Measurements from ENCODE around the gene SORL1-AS1.
"Not testable (repeated sequence)": the region's sequence is repeated elsewhere in the genome, so short reads cannot be mapped to it uniquely, and the experiment has no call there.

The SORL1-AS1 gene

DNA sequence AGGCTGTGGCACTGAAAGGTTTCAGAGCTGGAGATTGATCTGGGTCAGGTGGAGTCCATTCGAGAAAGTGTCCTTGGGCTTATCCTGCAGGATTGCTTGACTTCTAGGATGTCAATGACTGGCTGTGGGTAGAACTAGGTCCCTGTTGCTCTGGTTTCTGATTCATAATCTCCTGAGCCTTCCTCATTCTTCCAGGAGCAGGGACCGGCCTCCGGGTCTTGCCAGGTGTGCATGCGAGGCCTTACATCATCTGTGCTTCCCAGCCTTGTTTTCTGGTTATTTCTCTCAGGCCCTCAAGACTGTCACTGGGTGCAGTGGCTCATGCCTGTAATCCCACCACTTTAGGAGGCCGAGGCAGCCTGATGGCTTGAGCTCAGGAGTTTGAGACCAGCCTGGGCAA is 33.3 kb upstream of the SORL1-AS1 start:
- TF ChIP-seq, protein P1, sequence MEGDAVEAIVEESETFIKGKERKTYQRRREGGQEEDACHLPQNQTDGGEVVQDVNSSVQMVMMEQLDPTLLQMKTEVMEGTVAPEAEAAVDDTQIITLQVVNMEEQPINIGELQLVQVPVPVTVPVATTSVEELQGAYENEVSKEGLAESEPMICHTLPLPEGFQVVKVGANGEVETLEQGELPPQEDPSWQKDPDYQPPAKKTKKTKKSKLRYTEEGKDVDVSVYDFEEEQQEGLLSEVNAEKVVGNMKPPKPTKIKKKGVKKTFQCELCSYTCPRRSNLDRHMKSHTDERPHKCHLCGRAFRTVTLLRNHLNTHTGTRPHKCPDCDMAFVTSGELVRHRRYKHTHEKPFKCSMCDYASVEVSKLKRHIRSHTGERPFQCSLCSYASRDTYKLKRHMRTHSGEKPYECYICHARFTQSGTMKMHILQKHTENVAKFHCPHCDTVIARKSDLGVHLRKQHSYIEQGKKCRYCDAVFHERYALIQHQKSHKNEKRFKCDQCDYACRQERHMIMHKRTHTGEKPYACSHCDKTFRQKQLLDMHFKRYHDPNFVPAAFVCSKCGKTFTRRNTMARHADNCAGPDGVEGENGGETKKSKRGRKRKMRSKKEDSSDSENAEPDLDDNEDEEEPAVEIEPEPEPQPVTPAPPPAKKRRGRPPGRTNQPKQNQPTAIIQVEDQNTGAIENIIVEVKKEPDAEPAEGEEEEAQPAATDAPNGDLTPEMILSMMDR (IDR thresholded peaks at IDR 0.05) = no peak
- DNase-seq = no peak
- POLR2A ChIA-PET = interaction anchor here (0.6 to 1.5 kb wide), 3 partner anchors 35 to 65 kb away, joined by 4 to 6 read pairs (median 4); no protein-coding TSS in a partner anchor
- no peak overlapping the region for H3K4me3 Mint-ChIP-seq
- no peaks in the 10 kb centered on the region for H3K9me3 Mint-ChIP-seq
- ATAC-seq (ENCODE audit: low read depth) = no peak
- H3K27ac Mint-ChIP-seq = no peak overlapping the region
- peaks cover 60% of the 10 kb centered on the region for H3K4me1 Mint-ChIP-seq
- H3K27me3 Mint-ChIP-seq = no peaks in the 10 kb centered on the region
- intact Hi-C loops (cut with micrococcal nuclease) = no loop called here
- peaks cover 57% of the 10 kb centered on the region for H3K36me3 Mint-ChIP-seq (ENCODE audit: low read depth)
- CTCF ChIA-PET = interaction anchor here (0.9 to 1.1 kb wide), 2 partner anchors 8 to 24 kb away, joined by 3 read pairs; no protein-coding TSS in a partner anchor

DNA sequence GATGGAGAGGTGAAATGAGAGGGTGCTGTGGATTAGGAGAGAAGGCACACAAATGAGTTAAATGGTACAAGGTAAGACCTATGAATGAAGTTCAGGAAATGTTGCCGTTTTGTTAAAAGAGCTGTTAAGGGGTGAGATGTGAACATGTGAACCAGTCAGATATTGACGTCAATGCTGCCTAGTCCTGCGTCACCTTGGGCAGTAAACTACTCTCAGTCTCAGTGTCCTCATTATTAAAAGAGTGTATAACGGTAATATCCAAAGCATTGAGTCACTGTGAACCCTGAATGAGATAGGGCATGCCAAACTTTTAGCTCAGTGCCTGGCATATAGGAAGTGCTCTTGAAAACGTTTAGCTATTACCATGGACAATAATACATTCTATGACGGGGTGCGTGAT is 32.4 kb upstream of the SORL1-AS1 start:
- ChIA-PET CTCF (interaction anchor here (0.9 to 1.1 kb wide), 2 partner anchors 9 to 24 kb away, joined by 3 read pairs; no protein-coding TSS in a partner anchor), POLR2A (interaction anchor here (0.6 to 1.5 kb wide), 3 partner anchors 9 to 34 kb away, joined by 3 to 4 read pairs (median 3); no protein-coding TSS in a partner anchor)
- H3K9me3 Mint-ChIP-seq = no peaks in the 10 kb centered on the region
- peaks cover 55% of the 10 kb centered on the region for H3K36me3 Mint-ChIP-seq (ENCODE audit: low read depth)
- ATAC-seq (ENCODE audit: low read depth) = no peak
- no peak overlapping the region for H3K27ac Mint-ChIP-seq
- H3K27me3 Mint-ChIP-seq = no peaks in the 10 kb centered on the region
- H3K4me1 Mint-ChIP-seq = peaks cover 58% of the 10 kb centered on the region
- TF ChIP-seq, protein P1 (IDR thresholded peaks at IDR 0.05) = no peak
- DNase-seq = no peak
- intact Hi-C loops (cut with micrococcal nuclease) = no loop called here
- no peak overlapping the region for H3K4me3 Mint-ChIP-seq

DNA sequence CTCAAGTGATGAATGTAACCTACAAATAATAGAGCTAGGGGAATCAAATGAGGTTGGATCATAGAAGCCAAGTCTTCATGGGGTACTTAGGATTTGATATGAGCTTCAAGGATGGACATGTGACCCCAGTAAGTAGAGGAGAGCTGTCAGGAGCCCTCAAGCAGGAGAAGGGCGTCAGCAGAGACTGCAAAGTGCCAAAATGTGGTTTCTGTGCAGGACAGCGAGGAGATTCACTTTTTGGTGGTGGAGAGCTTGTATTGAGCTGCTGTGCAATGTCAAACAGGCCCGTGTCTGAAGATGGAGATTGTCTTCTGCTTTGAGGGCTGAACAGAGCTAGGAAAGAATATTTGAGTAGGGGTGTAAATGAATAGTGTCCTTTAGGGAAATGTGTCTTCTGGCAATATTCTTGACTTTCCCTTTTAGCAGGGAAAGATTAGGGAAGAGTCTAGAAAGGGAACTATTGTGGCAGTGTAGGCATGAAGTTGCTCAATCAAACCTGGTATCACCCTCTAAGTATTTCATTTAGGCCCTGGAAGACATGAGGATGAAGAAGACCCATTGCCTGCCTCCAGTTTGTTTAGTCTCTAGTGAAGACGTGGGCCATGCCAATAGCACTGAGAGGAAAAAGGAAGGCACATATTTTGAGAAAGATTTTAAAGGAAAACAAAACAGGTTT is 31.2 kb upstream of the SORL1-AS1 start:
- H3K4me1 Mint-ChIP-seq = peaks cover 63% of the 10 kb centered on the region
- no peaks in the 10 kb centered on the region for H3K9me3 Mint-ChIP-seq
- peaks cover 48% of the 10 kb centered on the region for H3K36me3 Mint-ChIP-seq (ENCODE audit: low read depth)
- TF ChIP-seq, protein P1 (IDR thresholded peaks at IDR 0.05) = no peak
- no peak overlapping the region for H3K27ac Mint-ChIP-seq
- ChIA-PET CTCF (interaction anchor here (1.5 kb wide), 1 partner anchor 107 kb away, joined by 6 read pairs; no protein-coding TSS in a partner anchor), POLR2A (interaction anchor here (0.6 to 3.4 kb wide), 4 partner anchors 10 to 167 kb away, joined by 3 to 15 read pairs (median 8); no protein-coding TSS in a partner anchor)
- intact Hi-C loops (cut with micrococcal nuclease) = no loop called here
- H3K27me3 Mint-ChIP-seq = no peaks in the 10 kb centered on the region
- ATAC-seq (ENCODE audit: low read depth) (no peak), DNase-seq (no peak)
- no peak overlapping the region for H3K4me3 Mint-ChIP-seq

DNA sequence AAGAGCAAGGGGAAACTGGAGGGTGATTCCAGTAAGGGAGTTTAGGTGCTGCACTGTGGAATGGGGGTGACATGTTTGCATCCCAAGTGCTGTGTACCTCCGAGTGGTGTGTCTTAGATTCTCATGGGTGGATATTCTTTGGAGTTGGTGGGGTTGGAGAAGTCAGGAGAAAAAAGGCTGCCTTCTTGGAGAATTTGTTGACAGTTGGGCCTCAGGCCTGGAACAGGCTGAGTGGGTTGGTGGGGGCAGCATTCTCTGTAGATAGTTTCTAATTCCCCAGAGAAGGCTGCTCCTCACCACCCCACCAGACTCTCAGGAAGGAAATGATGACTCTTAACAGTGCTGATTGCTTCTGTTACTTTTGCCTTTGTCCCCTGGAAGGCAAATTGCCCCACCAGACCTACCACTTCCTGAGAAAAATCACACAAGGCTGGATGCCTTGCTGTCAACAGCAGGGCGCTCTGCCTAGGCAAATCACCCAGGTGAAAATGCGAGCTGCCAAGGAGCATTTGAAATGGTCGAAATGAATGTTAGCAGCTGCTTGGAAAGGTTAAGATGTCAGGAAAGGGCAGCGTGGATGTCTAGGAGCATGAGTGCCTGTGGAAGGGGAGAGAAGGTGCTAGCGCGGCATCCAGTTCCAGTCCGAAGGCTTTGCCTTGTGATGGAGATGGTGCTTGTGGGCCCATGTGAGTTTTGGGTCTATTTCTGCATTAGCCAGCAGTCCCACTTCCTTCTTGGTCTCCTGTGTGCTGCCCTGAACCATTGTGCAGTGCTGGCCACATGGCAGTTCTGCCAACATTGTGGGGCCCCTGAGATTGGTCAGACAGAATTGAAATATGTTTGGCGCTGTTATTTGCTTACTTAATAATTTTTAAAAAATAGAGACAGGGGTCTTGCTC is 29.7 kb upstream of the SORL1-AS1 start:
- peak; percentile 33 for DNase-seq
- ChIA-PET CTCF (interaction anchor here (1.2 to 1.5 kb wide), 2 partner anchors 108 to 161 kb away, joined by 3 to 6 read pairs; no protein-coding TSS in a partner anchor), POLR2A (interaction anchor here (0.6 to 3.4 kb wide), 5 partner anchors 12 to 41 kb away, joined by 3 to 15 read pairs (median 6); partner anchors contain the start of genes SORL1 and SORL1-AS1)
- Mint-ChIP-seq H3K27ac (peak overlapping the region; percentile 85), H3K4me1 (peaks cover 62% of the 10 kb centered on the region), H3K36me3 (ENCODE audit: low read depth) (peaks cover 50% of the 10 kb centered on the region), H3K27me3 (no peaks in the 10 kb centered on the region), H3K4me3 (peak overlapping the region; percentile 67), H3K9me3 (no peaks in the 10 kb centered on the region)
- peak; percentile 90 for ATAC-seq (ENCODE audit: low read depth)
- intact Hi-C loops (cut with micrococcal nuclease) = loop anchor here (1.0 kb wide), 3 partner anchors 12 to 115 kb away; no protein-coding TSS in a partner anchor
- TF ChIP-seq, protein P1 (IDR thresholded peaks at IDR 0.05) = no peak

DNA sequence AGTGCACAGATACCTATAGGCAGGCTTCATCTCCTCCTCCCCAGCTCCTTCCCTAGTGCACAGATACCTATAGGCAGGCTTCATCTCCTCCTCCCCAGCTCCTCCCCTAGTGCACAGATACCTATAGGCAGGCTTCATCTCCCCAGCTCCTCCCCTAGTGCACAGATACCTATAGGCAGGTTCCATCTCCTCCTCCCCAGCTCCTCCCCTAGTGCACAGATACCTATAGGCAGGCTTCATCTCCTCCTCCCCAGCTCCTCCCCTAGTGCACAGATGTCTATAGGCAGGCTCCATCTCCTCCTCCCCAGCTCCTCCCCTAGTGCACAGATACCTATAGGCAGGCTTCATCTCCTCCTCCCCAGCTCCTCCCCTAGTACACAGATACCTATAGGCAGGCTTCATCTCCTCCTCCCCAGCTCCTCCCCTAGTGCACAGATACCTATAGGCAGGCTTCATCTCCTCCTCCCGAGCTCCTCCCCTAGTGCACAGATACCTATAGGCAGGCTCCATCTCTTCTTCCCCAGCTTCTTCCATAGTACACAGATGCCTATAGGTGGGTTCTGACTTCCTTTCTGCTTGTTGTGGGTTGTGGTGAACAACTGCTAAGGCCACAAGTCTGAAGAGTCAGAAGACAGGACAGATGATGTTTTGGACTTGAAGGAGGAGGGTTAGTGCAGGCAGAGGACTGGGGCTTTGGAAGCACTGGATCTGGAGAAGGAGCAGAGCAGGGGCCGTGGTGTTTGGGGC is 28.9 kb upstream of the SORL1-AS1 start:
- Mint-ChIP-seq H3K27ac (peak overlapping the region; percentile 85), H3K36me3 (ENCODE audit: low read depth) (peaks cover 49% of the 10 kb centered on the region), H3K4me1 (peaks cover 59% of the 10 kb centered on the region), H3K4me3 (peak overlapping the region; percentile 67)
- POLR2A ChIA-PET = interaction anchor here (0.6 to 3.4 kb wide), 4 partner anchors 13 to 41 kb away, joined by 4 to 15 read pairs (median 5); partner anchors contain the start of gene SORL1-AS1
- peak; percentile 20 for ATAC-seq (ENCODE audit: low read depth)
- not testable (repeated sequence) for H3K9me3 Mint-ChIP-seq, DNase-seq, H3K27me3 Mint-ChIP-seq
- CTCF ChIA-PET = interaction anchor here (0.6 kb wide), 1 partner anchor 13 kb away, joined by 3 read pairs; no protein-coding TSS in a partner anchor
- intact Hi-C loops (cut with micrococcal nuclease) = loop anchor here (1.0 kb wide), 3 partner anchors 13 to 114 kb away; no protein-coding TSS in a partner anchor
